ENCODE measurements around the gene CRADD.

CRADD gene

DNA sequence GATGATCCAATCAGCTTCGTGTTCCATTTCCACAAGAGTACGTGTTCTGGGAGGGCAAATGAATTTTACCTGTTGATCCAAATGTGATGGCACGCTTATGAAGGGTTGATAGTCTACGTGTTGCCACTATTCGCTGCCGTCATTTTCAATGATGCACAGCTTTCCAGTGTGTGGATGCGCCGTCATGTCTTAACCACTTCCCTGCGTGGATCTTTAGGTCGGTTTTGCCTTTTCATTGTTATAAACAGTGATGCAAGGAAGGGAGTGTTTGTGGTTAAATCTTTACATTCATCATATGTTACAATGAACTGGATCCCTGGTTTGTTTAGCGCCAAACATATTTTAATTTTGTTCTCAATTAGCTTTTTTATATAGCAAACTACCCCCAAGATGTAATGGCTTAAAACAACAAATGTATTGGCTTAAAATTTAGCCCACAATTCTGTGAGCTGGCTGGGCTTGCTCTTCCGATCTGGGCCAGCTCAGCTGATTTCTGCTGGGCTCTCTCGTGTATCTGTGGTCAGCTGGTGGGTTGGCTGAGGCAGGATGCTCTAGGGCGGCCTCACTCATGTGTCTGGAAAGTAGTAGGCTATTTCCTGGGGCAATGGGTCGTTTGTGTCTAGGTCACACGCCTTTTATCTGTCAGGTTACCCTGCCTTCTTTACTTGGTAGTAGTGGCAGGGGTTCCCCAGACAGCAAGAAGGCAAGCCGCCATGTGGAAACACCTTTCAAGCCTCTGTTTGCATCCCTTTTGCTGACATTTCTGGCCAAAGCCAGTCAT is 176.7 kb downstream of the CRADD start:
- ChIA-PET CTCF (interaction anchor here (0.6 kb wide), 2 partner anchors 160 to 351 kb away, joined by 3 to 4 read pairs; no protein-coding TSS in a partner anchor), POLR2A (ENCODE audit: low non-redundant PET) (no interaction called here)
- no peak for DNase-seq (ENCODE audit: low spot score)
- TF ChIP-seq, protein P1, sequence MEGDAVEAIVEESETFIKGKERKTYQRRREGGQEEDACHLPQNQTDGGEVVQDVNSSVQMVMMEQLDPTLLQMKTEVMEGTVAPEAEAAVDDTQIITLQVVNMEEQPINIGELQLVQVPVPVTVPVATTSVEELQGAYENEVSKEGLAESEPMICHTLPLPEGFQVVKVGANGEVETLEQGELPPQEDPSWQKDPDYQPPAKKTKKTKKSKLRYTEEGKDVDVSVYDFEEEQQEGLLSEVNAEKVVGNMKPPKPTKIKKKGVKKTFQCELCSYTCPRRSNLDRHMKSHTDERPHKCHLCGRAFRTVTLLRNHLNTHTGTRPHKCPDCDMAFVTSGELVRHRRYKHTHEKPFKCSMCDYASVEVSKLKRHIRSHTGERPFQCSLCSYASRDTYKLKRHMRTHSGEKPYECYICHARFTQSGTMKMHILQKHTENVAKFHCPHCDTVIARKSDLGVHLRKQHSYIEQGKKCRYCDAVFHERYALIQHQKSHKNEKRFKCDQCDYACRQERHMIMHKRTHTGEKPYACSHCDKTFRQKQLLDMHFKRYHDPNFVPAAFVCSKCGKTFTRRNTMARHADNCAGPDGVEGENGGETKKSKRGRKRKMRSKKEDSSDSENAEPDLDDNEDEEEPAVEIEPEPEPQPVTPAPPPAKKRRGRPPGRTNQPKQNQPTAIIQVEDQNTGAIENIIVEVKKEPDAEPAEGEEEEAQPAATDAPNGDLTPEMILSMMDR (conservative IDR thresholded peaks at IDR 0.05; ENCODE audit: low read depth): no peak
- no peak overlapping the region for H3K27ac ChIP-seq

DNA sequence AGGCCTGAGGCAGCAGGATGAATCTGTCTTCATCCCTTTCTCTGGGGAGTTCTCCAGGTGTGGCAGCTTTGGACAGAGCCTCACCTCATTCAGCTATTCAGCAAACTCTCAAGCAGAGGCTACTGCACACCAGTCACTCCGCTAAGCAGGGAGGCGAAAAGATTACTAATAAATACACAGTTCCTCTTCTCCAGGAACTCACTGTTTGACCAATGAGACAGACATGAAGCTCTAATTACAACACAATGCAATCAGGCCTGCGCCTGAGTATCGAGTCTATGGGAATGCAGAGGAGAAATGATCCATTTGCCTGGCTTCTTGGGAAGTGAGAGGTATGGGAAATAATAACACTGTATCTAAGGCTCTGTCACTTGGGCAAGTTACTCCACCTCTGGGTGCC is 178.1 kb downstream of the CRADD start:
- no peak for DNase-seq (ENCODE audit: low spot score)
- CTCF ChIA-PET: interaction anchor here (0.6 kb wide), 1 partner anchor 39 kb away, joined by 3 read pairs; no protein-coding TSS in a partner anchor
- POLR2A ChIA-PET (ENCODE audit: low non-redundant PET): no interaction called here
- TF ChIP-seq, protein P1 (conservative IDR thresholded peaks at IDR 0.05; ENCODE audit: low read depth): no peak
- no peak overlapping the region for H3K27ac ChIP-seq

DNA sequence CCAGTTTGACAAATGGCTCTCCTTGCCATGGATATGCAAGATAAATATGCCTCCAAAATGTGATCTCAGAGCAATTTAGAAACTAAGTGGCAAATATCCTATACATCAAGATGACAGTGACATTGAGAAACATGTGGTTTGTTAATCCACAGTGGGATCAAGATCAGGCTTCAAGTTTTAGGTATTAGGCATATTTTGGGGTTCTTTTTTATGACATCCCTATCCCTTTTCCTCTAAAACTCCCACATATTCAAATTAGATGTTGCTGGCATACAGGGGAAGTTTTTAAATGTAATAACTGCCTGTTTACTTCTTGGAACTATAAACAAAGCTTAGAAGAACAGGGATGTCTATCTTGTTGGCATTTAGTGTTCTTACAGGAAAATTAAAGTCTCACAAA is 179.4 kb downstream of the CRADD start:
- ChIA-PET CTCF (interaction anchor here (0.6 to 1.3 kb wide), 2 partner anchors 212 to 287 kb away, joined by 3 read pairs; no protein-coding TSS in a partner anchor), POLR2A (ENCODE audit: low non-redundant PET) (no interaction called here)
- TF ChIP-seq, protein P1 (conservative IDR thresholded peaks at IDR 0.05; ENCODE audit: low read depth): no peak
- no peak overlapping the region for H3K27ac ChIP-seq
- no peak for DNase-seq (ENCODE audit: low spot score)

DNA sequence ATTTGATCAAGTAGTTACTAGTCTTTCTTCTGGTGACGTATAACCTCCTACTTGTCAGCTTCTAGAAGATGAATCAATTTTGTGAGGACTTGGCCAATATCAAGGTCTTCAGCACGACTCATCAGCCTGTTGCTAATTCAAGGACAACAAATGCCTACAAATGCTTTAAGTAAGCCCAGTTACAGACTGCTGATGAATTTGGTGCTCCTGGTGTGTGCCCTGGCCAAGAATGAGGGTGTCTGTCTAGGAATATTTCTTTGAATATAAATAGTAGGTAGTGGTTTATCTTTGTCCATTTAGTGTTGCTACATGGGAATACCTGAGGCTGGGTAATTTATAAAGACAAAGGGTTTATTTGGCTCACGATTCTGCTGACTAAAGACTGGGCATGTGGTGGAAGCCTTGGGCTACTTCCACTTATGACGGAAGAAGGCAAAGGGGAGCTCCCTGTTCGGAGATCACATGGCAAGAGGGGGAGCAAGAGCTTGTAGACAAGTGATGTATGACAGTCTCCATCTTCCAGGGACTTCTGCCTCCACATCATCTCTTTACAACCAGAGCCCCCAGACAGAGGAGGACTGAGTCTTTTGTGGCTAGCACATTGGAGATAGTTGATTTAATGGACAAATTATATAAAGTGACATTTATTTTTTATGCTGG is 180.2 kb downstream of the CRADD start:
- H3K27ac ChIP-seq: no peak overlapping the region
- ChIA-PET CTCF (interaction anchor here (1.3 kb wide), 1 partner anchor 288 kb away, joined by 3 read pairs; no protein-coding TSS in a partner anchor), POLR2A (ENCODE audit: low non-redundant PET) (no interaction called here)
- DNase-seq (ENCODE audit: low spot score): peak; percentile 23
- TF ChIP-seq, protein P1 (conservative IDR thresholded peaks at IDR 0.05; ENCODE audit: low read depth): no peak

DNA sequence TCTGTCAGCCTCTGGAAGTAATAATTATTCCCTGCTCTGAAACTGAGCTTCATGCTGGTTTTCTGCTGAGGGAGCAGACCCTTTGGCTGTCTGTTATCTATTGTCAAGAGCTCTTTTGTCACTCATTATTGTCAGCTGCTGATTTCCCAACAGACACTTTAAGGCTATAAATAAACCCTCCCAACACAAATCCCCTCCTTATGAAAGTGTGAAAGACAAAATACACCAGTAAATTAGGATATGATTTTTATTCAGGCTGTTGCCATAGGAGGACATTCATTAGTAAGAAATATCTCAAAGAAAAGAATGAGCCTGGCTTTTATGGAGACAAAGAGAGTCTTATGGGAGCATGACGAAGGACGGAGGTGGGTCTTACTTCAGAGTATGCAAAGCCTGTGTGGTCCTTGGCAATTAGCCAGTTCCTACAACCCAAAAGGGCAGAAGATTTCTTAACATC is 180.8 kb downstream of the CRADD start:
- TF ChIP-seq, protein P1 (conservative IDR thresholded peaks at IDR 0.05; ENCODE audit: low read depth): no peak
- POLR2A ChIA-PET (ENCODE audit: low non-redundant PET): no interaction called here
- no peak overlapping the region for H3K27ac ChIP-seq
- CTCF ChIA-PET: no interaction called here
- DNase-seq (ENCODE audit: low spot score): no peak

DNA sequence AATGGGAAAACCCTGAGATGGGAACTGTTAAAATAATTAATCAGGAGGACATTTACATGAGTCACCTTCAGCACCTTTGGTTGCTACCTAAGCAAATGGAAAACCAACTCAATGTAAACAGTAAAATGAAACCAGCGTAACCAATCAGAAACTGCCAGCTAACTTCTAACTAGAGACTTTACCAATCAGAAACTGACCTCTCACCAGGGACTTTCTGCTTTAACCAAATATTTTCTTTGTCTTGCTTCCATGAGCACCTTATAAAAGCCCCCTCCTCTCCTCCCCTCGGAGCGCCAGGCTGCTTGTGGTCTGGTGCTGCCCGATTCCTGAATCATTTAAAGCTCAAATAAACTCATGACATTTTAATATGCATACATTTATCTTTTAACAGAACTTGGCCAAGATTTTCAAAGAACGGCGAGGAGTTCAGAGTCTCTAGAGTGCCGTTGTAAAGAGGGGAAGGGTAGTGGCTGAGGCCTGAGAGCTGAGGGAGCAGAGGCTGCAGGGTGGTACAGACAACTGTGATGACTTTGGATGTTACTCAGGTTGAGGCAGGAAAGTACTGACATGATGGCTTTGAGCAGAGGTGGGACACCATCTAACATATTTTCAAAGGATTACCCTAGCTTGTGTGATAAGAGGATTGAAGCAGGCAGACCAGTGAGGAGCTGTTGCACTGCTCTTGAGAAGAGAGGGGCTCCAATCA is 183.6 kb downstream of the CRADD start:
- CTCF ChIA-PET: interaction anchor here (0.7 kb wide), 1 partner anchor 242 kb away, joined by 6 read pairs; no protein-coding TSS in a partner anchor
- POLR2A ChIA-PET (ENCODE audit: low non-redundant PET): no interaction called here

More for the DNA sequence above, 183.6 kb downstream of the CRADD start:
- TF ChIP-seq, protein P1 (conservative IDR thresholded peaks at IDR 0.05; ENCODE audit: low read depth): no peak
- DNase-seq (ENCODE audit: low spot score): no peak
- H3K27ac ChIP-seq: no peak overlapping the region
